SK-N-SH treated with all-trans-retinoic acid at 6 μM for 48 hours (cell line): ENCODE data around the gene TMEM250.

ENCODE experiments used
- ATAC-seq: fragments of 200-7000 bp; cut with Tn5 transposase; 3 replicates; pipeline ENCODE4 v1.9.1; 2020; ENCODE audit warnings: mild to moderate bottlenecking, moderate library complexity
- ARNTL ChIP-seq: fragments of 450-650 bp; formaldehyde crosslinking; IDR thresholded peaks from 2 replicates; pipeline ENCODE4 v1.5.0; 2020; ENCODE audit warnings: low read depth, mild to moderate bottlenecking, moderate library complexity, borderline replicate concordance
- BACH2 ChIP-seq: fragments of 250-450 bp; sonication (Bioruptor Pico); IDR thresholded peaks from 2 replicates; pipeline ENCODE4 v1.9.0; 2021; ENCODE audit warnings: mild to moderate bottlenecking, borderline replicate concordance
- CREB5 ChIP-seq: fragments of 250-450 bp; sonication (Bioruptor Pico); IDR thresholded peaks from 2 replicates; pipeline ENCODE4 v1.5.1; 2020; ENCODE audit warnings: low read depth, mild to moderate bottlenecking, moderate library complexity
- CSDC2 ChIP-seq: fragments of 250-450 bp; sonication (Bioruptor Pico); IDR thresholded peaks from 2 replicates; pipeline ENCODE4 v1.5.0; 2020; ENCODE audit warnings: mild to moderate bottlenecking, moderate library complexity
- CSRNP3 ChIP-seq: fragments of 250-450 bp; sonication (Bioruptor Pico); IDR thresholded peaks from 2 replicates; pipeline ENCODE4 v1.5.1; 2021; ENCODE audit warnings: mild to moderate bottlenecking, moderate library complexity
- GLIS3 ChIP-seq: fragments of 250-450 bp; sonication (Bioruptor Pico); IDR thresholded peaks from 2 replicates; pipeline ENCODE4 v1.5.0; 2020; ENCODE audit warnings: mild to moderate bottlenecking, moderate library complexity
- ISL1 ChIP-seq: fragments of 250-450 bp; sonication (Bioruptor Pico); IDR thresholded peaks from 2 replicates; pipeline ENCODE4 v2.1.2; 2022; ENCODE audit warnings: mild to moderate bottlenecking, moderate library complexity
- OSR1 ChIP-seq: fragments of 250-450 bp; sonication (Bioruptor Pico); IDR thresholded peaks from 2 replicates; pipeline ENCODE4 v1.8.0; 2022; ENCODE audit warnings: moderate library complexity, mild to moderate bottlenecking, inconsistent platforms
- PATZ1 ChIP-seq: fragments of 250-450 bp; sonication (Bioruptor Pico); IDR thresholded peaks from 2 replicates; pipeline ENCODE4 v1.8.0; 2020; ENCODE audit warnings: mild to moderate bottlenecking, moderate library complexity, borderline replicate concordance
- POU6F1 ChIP-seq: fragments of 250-450 bp; sonication (Bioruptor Pico); IDR thresholded peaks from 2 replicates; pipeline ENCODE4 v1.8.0; 2021; ENCODE audit warnings: low read depth, mild to moderate bottlenecking, moderate library complexity, borderline replicate concordance
- PPARA ChIP-seq: fragments of 250-450 bp; sonication (Bioruptor Pico); IDR thresholded peaks from 2 replicates; pipeline ENCODE4 v1.5.0; 2020; ENCODE audit warnings: mild to moderate bottlenecking, borderline replicate concordance
- RARB ChIP-seq: fragments of 250-450 bp; sonication (Bioruptor Pico); IDR thresholded peaks from 2 replicates; pipeline ENCODE4 v1.8.0; 2021; ENCODE audit warnings: mild to moderate bottlenecking, moderate library complexity
- SNAI2 ChIP-seq: fragments of 250-450 bp; sonication (Bioruptor Pico); IDR thresholded peaks from 2 replicates; pipeline ENCODE4 v1.5.0; 2020; ENCODE audit warnings: mild to moderate bottlenecking, moderate library complexity
- TCF4 ChIP-seq: fragments of 250-450 bp; sonication (Bioruptor Pico); IDR thresholded peaks from 2 replicates; pipeline ENCODE4 v1.8.0; 2021; ENCODE audit warnings: mild to moderate bottlenecking, moderate library complexity, borderline replicate concordance
- TOX ChIP-seq: fragments of 250-450 bp; sonication (Bioruptor Pico); IDR thresholded peaks from 2 replicates; pipeline ENCODE4 v1.8.0; 2021; ENCODE audit warnings: mild to moderate bottlenecking, moderate library complexity, borderline replicate concordance
- TSHZ2 ChIP-seq: fragments of 250-450 bp; sonication (Bioruptor Pico); IDR thresholded peaks from 2 replicates; pipeline ENCODE4 v1.5.0; 2020; ENCODE audit warnings: mild to moderate bottlenecking, moderate library complexity
- ZC3H10 ChIP-seq: fragments of 250-450 bp; sonication (Bioruptor Pico); IDR thresholded peaks from 2 replicates; pipeline ENCODE4 v1.5.1; 2021; ENCODE audit warnings: mild to moderate bottlenecking, moderate library complexity
- ZFP3 ChIP-seq: fragments of 250-450 bp; sonication (Bioruptor Pico); IDR thresholded peaks from 2 replicates; pipeline ENCODE4 v1.5.0; 2020; ENCODE audit warnings: mild to moderate bottlenecking, moderate library complexity
- ZFP30 ChIP-seq: fragments of 450-650 bp; formaldehyde crosslinking; IDR thresholded peaks from 2 replicates; pipeline ENCODE4 v1.5.0; 2022; ENCODE audit warnings: mild to moderate bottlenecking, moderate library complexity
- ZNF565 ChIP-seq: fragments of 450-650 bp; formaldehyde crosslinking; conservative IDR thresholded peaks from 2 replicates; pipeline ENCODE4 v1.5.0; 2020; ENCODE audit warnings: low read depth, mild to moderate bottlenecking, moderate library complexity
- ZNF70 ChIP-seq: fragments of 450-650 bp; formaldehyde crosslinking; IDR thresholded peaks from 2 replicates; pipeline ENCODE4 v1.5.0; 2020; ENCODE audit warnings: mild to moderate bottlenecking, moderate library complexity
- ZNF8 ChIP-seq: fragments of 450-650 bp; formaldehyde crosslinking; IDR thresholded peaks from 2 replicates; pipeline ENCODE4 v1.5.0; 2020; ENCODE audit warnings: mild to moderate bottlenecking, moderate library complexity

TMEM250 gene

GRCh38 chr9:136100700-136101614, 17.7 kb downstream of the TMEM250 start:
- no peak for ATAC-seq
- no peak for TF ChIP-seq ZNF8 (CRISPR knock-in tag)
- TF ChIP-seq ZNF70 = no peak
- no peak for TF ChIP-seq POU6F1 (CRISPR knock-in tag)
- TF ChIP-seq BACH2 (CRISPR knock-in tag) = no peak
- no peak for TF ChIP-seq ARNTL (CRISPR knock-in tag)
- no peak for TF ChIP-seq CREB5 (CRISPR knock-in tag)
- TF ChIP-seq PATZ1 = no peak
- TF ChIP-seq ZFP3 = no peak
- TF ChIP-seq TSHZ2 (CRISPR knock-in tag) = no peak
- no peak for TF ChIP-seq ISL1
- no peak for TF ChIP-seq TCF4 (CRISPR knock-in tag)
- no peak for TF ChIP-seq PPARA
- TF ChIP-seq GLIS3 = no peak
- no peak for TF ChIP-seq ZC3H10 (CRISPR knock-in tag)
- TF ChIP-seq SNAI2 (CRISPR knock-in tag) = no peak
- TF ChIP-seq ZNF565 (CRISPR knock-in tag) = no peak
- TF ChIP-seq CSDC2 (CRISPR knock-in tag) = no peak
- no peak for TF ChIP-seq CSRNP3
- no peak for TF ChIP-seq TOX (CRISPR knock-in tag)
- TF ChIP-seq OSR1 (CRISPR knock-in tag) = no peak

- TF ChIP-seq TOX (CRISPR knock-in tag) = no peak
- no peak for TF ChIP-seq BACH2 (CRISPR knock-in tag)
- no peak for TF ChIP-seq ARNTL (CRISPR knock-in tag)
- no peak for TF ChIP-seq PPARA
- no peak for TF ChIP-seq PATZ1
- TF ChIP-seq TCF4 (CRISPR knock-in tag) = no peak
- no peak for TF ChIP-seq POU6F1 (CRISPR knock-in tag)
- TF ChIP-seq CSDC2 (CRISPR knock-in tag) = no peak
- TF ChIP-seq RARB (CRISPR knock-in tag) = no peak
- no peak for TF ChIP-seq OSR1 (CRISPR knock-in tag)
- TF ChIP-seq ZNF8 (CRISPR knock-in tag) = no peak
- no peak for TF ChIP-seq ISL1
- no peak for TF ChIP-seq ZFP30
- no peak for TF ChIP-seq GLIS3
- no peak for TF ChIP-seq CREB5 (CRISPR knock-in tag)
- no peak for TF ChIP-seq ZFP3
- no peak for ATAC-seq
These were observed 19.1 kb downstream of the TMEM250 start for GRCh38 chr9:136099542-136099941.
